Measurements from ENCODE around the gene HMGXB4.

DNA sequence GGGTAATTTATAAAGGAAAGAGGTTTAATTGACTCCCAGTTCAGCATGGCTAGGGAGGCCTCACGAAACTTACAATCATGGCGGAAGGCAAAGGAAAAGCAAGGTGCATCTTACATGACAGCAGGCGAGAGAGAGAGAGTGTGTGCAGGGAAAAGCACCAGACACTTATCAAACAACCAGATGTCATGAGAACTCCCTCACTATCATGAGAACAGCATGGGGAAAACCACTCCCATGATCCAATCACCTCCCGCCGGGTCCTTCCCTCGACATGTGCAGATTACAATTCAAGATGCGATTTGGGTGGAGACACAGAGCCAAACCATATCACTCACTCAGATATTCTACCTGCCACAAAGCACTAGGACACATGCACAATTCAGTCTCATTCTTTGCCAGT is 48.1 kb upstream of the HMGXB4 start:
- TF ChIP-seq ZNF274 (IDR thresholded peaks at IDR 0.05; ENCODE audit: low read depth, low read length) = no peak
- no peak for TF ChIP-seq YY1 (IDR thresholded peaks at IDR 0.05; ENCODE audit: insufficient read depth, insufficient read length)
- TF ChIP-seq SUZ12 (IDR thresholded peaks at IDR 0.05; ENCODE audit: extremely low read depth, insufficient read depth, insufficient read length) = no peak
